ENCODE results near the gene LINC01488.

DNA sequence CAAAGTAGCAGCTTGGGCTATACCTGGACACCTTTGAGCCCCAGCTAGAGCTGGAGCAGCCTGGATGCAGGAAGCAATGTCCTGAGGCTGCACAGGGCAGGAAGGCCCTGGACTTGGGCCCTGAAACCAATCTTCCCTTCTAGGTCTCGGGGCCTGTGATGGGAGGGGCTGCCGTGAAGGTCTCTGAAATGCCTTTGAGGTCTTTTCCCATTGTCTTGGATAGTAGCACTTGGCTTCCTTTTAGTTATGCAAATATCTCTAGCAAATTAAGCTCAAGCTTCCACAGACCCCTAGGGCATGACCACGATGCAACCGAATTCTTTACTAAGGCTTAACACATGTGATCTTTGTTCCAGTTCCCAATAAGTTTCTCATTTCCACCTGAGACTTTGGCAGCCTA lies 40.0 kb downstream of the LINC01488 start:
- TF ChIP-seq FOXM1 (IDR thresholded peaks at IDR 0.05; ENCODE audit: low read depth) (no peak), SIN3A (IDR thresholded peaks at IDR 0.05; ENCODE audit: borderline replicate concordance, low read depth, low read length) (no peak), POLR2AphosphoS5 (IDR thresholded peaks at IDR 0.05; ENCODE audit: low read depth, low read length) (no peak), JUND (IDR thresholded peaks at IDR 0.05) (no peak), CHD2 (IDR thresholded peaks at IDR 0.05; ENCODE audit: low read length, partially characterized antibody) (no peak), RFX5 (IDR thresholded peaks at IDR 0.05; ENCODE audit: low read length) (no peak), MEF2A (IDR thresholded peaks at IDR 0.05; ENCODE audit: borderline replicate concordance, low read depth) (no peak), NRF1 (IDR thresholded peaks at IDR 0.05; ENCODE audit: low read depth, low read length) (no peak), MXI1 (IDR thresholded peaks at IDR 0.05; ENCODE audit: low read depth, low read length) (no peak), EP300 (IDR thresholded peaks at IDR 0.05; ENCODE audit: borderline replicate concordance in 1 of 2, low read depth in 1 of 2, low read length in 1 of 2) (no peak), SMC3 (IDR thresholded peaks at IDR 0.05; ENCODE audit: low read depth, low read length) (no peak)
- TF ChIP-seq, protein P1, sequence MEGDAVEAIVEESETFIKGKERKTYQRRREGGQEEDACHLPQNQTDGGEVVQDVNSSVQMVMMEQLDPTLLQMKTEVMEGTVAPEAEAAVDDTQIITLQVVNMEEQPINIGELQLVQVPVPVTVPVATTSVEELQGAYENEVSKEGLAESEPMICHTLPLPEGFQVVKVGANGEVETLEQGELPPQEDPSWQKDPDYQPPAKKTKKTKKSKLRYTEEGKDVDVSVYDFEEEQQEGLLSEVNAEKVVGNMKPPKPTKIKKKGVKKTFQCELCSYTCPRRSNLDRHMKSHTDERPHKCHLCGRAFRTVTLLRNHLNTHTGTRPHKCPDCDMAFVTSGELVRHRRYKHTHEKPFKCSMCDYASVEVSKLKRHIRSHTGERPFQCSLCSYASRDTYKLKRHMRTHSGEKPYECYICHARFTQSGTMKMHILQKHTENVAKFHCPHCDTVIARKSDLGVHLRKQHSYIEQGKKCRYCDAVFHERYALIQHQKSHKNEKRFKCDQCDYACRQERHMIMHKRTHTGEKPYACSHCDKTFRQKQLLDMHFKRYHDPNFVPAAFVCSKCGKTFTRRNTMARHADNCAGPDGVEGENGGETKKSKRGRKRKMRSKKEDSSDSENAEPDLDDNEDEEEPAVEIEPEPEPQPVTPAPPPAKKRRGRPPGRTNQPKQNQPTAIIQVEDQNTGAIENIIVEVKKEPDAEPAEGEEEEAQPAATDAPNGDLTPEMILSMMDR (IDR thresholded peaks at IDR 0.05) = no peak
- TF ChIP-seq, protein P2, sequence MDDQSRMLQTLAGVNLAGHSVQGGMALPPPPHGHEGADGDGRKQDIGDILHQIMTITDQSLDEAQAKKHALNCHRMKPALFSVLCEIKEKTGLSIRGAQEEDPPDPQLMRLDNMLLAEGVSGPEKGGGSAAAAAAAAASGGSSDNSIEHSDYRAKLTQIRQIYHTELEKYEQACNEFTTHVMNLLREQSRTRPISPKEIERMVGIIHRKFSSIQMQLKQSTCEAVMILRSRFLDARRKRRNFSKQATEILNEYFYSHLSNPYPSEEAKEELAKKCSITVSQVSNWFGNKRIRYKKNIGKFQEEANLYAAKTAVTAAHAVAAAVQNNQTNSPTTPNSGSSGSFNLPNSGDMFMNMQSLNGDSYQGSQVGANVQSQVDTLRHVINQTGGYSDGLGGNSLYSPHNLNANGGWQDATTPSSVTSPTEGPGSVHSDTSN (IDR thresholded peaks at IDR 0.05) = no peak
- TF ChIP-seq, protein P3, sequence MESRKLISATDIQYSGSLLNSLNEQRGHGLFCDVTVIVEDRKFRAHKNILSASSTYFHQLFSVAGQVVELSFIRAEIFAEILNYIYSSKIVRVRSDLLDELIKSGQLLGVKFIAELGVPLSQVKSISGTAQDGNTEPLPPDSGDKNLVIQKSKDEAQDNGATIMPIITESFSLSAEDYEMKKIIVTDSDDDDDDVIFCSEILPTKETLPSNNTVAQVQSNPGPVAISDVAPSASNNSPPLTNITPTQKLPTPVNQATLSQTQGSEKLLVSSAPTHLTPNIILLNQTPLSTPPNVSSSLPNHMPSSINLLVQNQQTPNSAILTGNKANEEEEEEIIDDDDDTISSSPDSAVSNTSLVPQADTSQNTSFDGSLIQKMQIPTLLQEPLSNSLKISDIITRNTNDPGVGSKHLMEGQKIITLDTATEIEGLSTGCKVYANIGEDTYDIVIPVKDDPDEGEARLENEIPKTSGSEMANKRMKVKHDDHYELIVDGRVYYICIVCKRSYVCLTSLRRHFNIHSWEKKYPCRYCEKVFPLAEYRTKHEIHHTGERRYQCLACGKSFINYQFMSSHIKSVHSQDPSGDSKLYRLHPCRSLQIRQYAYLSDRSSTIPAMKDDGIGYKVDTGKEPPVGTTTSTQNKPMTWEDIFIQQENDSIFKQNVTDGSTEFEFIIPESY (IDR thresholded peaks at IDR 0.05; ENCODE audit: borderline replicate concordance, low read depth) = no peak
